ENCODE results near the gene OSCP1.

OSCP1 gene

GRCh38 chr1:36415661-36416326, 34.5 kb downstream of the OSCP1 start:
- DNase-seq (ENCODE audit: low read depth, low spot score), result no peak
- Histone ChIP-seq H3K36me3 (ENCODE audit: insufficient read depth, insufficient read length, low read length) (no peaks in the 10 kb centered on the region), H3K27me3 (ENCODE audit: insufficient read depth, insufficient read length) (no peaks in the 10 kb centered on the region), H3K4me3 (ENCODE audit: insufficient read length, low read depth) (no peak overlapping the region), H3K9ac (ENCODE audit: insufficient read length, low read depth) (no peak overlapping the region), H3K9me3 (ENCODE audit: insufficient read depth, low read length) (peaks cover 10% of the 10 kb centered on the region; the same call in 1 of the 2 replicates), H3K4me1 (ENCODE audit: insufficient read depth, insufficient read length) (no peaks in the 10 kb centered on the region)
- TF ChIP-seq ZNF274 (IDR thresholded peaks at IDR 0.05; ENCODE audit: low read depth, low read length), result no peak
- TF ChIP-seq SUZ12 (IDR thresholded peaks at IDR 0.05; ENCODE audit: extremely low read depth, insufficient read depth, insufficient read length), result no peak
- TF ChIP-seq YY1 (IDR thresholded peaks at IDR 0.05; ENCODE audit: insufficient read depth, insufficient read length), result no peak

- no peak for DNase-seq (ENCODE audit: low read depth, low spot score)
- Histone ChIP-seq H3K27me3 (ENCODE audit: insufficient read depth, insufficient read length) (no peaks in the 10 kb centered on the region), H3K36me3 (ENCODE audit: insufficient read depth, insufficient read length, low read length) (no peaks in the 10 kb centered on the region), H3K9me3 (ENCODE audit: insufficient read depth, low read length) (peaks cover 10% of the 10 kb centered on the region; the same call in 1 of the 2 replicates), H3K9ac (ENCODE audit: insufficient read length, low read depth) (no peak overlapping the region), H3K4me3 (ENCODE audit: insufficient read length, low read depth) (no peak overlapping the region), H3K4me1 (ENCODE audit: insufficient read depth, insufficient read length) (no peaks in the 10 kb centered on the region)
- TF ChIP-seq SUZ12 (IDR thresholded peaks at IDR 0.05; ENCODE audit: extremely low read depth, insufficient read depth, insufficient read length) (no peak), YY1 (IDR thresholded peaks at IDR 0.05; ENCODE audit: insufficient read depth, insufficient read length) (no peak), ZNF274 (IDR thresholded peaks at IDR 0.05; ENCODE audit: low read depth, low read length) (no peak)
These were observed 35.9 kb downstream of the OSCP1 start for GRCh38 chr1:36414384-36414783.

- Histone ChIP-seq H3K27me3 (ENCODE audit: insufficient read depth, insufficient read length) (no peaks in the 10 kb centered on the region), H3K9me3 (ENCODE audit: insufficient read depth, low read length) (peaks cover 10% of the 10 kb centered on the region; the same call in 1 of the 2 replicates), H3K9ac (ENCODE audit: insufficient read length, low read depth) (no peak overlapping the region), H3K4me3 (ENCODE audit: insufficient read length, low read depth) (no peak overlapping the region), H3K4me1 (ENCODE audit: insufficient read depth, insufficient read length) (no peaks in the 10 kb centered on the region), H3K36me3 (ENCODE audit: insufficient read depth, insufficient read length, low read length) (no peaks in the 10 kb centered on the region)
- DNase-seq (ENCODE audit: low read depth, low spot score), result no peak
- no peak for TF ChIP-seq YY1 (IDR thresholded peaks at IDR 0.05; ENCODE audit: insufficient read depth, insufficient read length)
- no peak for TF ChIP-seq SUZ12 (IDR thresholded peaks at IDR 0.05; ENCODE audit: extremely low read depth, insufficient read depth, insufficient read length)
- no peak for TF ChIP-seq ZNF274 (IDR thresholded peaks at IDR 0.05; ENCODE audit: low read depth, low read length)
These were observed 38.3 kb downstream of the OSCP1 start for GRCh38 chr1:36411674-36412648.

GRCh38 chr1:36408479-36408878, 41.8 kb downstream of the OSCP1 start:
- no peaks in the 10 kb centered on the region for H3K36me3 ChIP-seq (ENCODE audit: insufficient read depth, insufficient read length, low read length)
- H3K27me3 ChIP-seq (ENCODE audit: insufficient read depth, insufficient read length), result no peaks in the 10 kb centered on the region
- H3K4me1 ChIP-seq (ENCODE audit: insufficient read depth, insufficient read length), result no peaks in the 10 kb centered on the region
- no peak overlapping the region for H3K9ac ChIP-seq (ENCODE audit: insufficient read length, low read depth)
- H3K4me3 ChIP-seq (ENCODE audit: insufficient read length, low read depth), result no peak overlapping the region
- H3K9me3 ChIP-seq (ENCODE audit: insufficient read depth, low read length), result no peaks in the 10 kb centered on the region
- DNase-seq (ENCODE audit: low read depth, low spot score), result no peak
- TF ChIP-seq SUZ12 (IDR thresholded peaks at IDR 0.05; ENCODE audit: extremely low read depth, insufficient read depth, insufficient read length), result no peak
- TF ChIP-seq ZNF274 (IDR thresholded peaks at IDR 0.05; ENCODE audit: low read depth, low read length), result no peak
- TF ChIP-seq YY1 (IDR thresholded peaks at IDR 0.05; ENCODE audit: insufficient read depth, insufficient read length), result no peak

- Histone ChIP-seq H3K4me3 (ENCODE audit: insufficient read length, low read depth) (no peak overlapping the region), H3K9me3 (ENCODE audit: insufficient read depth, low read length) (no peaks in the 10 kb centered on the region), H3K4me1 (ENCODE audit: insufficient read depth, insufficient read length) (peaks cover 2% of the 10 kb centered on the region), H3K27me3 (ENCODE audit: insufficient read depth, insufficient read length) (no peaks in the 10 kb centered on the region), H3K36me3 (ENCODE audit: insufficient read depth, insufficient read length, low read length) (no peaks in the 10 kb centered on the region), H3K9ac (ENCODE audit: insufficient read length, low read depth) (no peak overlapping the region)
- DNase-seq (ENCODE audit: low read depth, low spot score), result no peak
- TF ChIP-seq YY1 (IDR thresholded peaks at IDR 0.05; ENCODE audit: insufficient read depth, insufficient read length), result no peak
- no peak for TF ChIP-seq ZNF274 (IDR thresholded peaks at IDR 0.05; ENCODE audit: low read depth, low read length)
- no peak for TF ChIP-seq SUZ12 (IDR thresholded peaks at IDR 0.05; ENCODE audit: extremely low read depth, insufficient read depth, insufficient read length)
These were observed 43.8 kb downstream of the OSCP1 start for GRCh38 chr1:36406440-36406839.

- Histone ChIP-seq H3K36me3 (ENCODE audit: insufficient read depth, insufficient read length, low read length) (no peaks in the 10 kb centered on the region), H3K4me1 (ENCODE audit: insufficient read depth, insufficient read length) (peaks cover 9% of the 10 kb centered on the region), H3K27me3 (ENCODE audit: insufficient read depth, insufficient read length) (no peaks in the 10 kb centered on the region), H3K9ac (ENCODE audit: insufficient read length, low read depth) (no peak overlapping the region), H3K4me3 (ENCODE audit: insufficient read length, low read depth) (no peak overlapping the region), H3K9me3 (ENCODE audit: insufficient read depth, low read length) (no peaks in the 10 kb centered on the region)
- TF ChIP-seq SUZ12 (IDR thresholded peaks at IDR 0.05; ENCODE audit: extremely low read depth, insufficient read depth, insufficient read length) (no peak), YY1 (IDR thresholded peaks at IDR 0.05; ENCODE audit: insufficient read depth, insufficient read length) (no peak), ZNF274 (IDR thresholded peaks at IDR 0.05; ENCODE audit: low read depth, low read length) (no peak)
- DNase-seq (ENCODE audit: low read depth, low spot score), result no peak
These were observed 47.8 kb downstream of the OSCP1 start for GRCh38 chr1:36402504-36402890.

All from NT2/D1 (cell line).